ENCODE data around the gene OSBPL2.

GRCh38 chr20:62234339-62234738 is 4.0 kb upstream of the OSBPL2 start:
- TF ChIP-seq POLR2AphosphoS5 (IDR thresholded peaks at IDR 0.05; ENCODE audit: low read depth, low read length) (no peak), TAF1 (IDR thresholded peaks at IDR 0.05; ENCODE audit: borderline replicate concordance, low read depth, low read length) (no peak)
